Measurements from ENCODE around the gene STT3B. TPM values are rescaled to one million over a fixed set of nuclear protein-coding genes. Genes with fewer than 3 reads are reported as not detected.
A peak's percentile ranks its signal among the peaks of the same experiment; 100 is the strongest.

Gene STT3B
- total RNA-seq, 3 donors from 2014 or later = 97.2 to 113 (median 104) TPM

DNA sequence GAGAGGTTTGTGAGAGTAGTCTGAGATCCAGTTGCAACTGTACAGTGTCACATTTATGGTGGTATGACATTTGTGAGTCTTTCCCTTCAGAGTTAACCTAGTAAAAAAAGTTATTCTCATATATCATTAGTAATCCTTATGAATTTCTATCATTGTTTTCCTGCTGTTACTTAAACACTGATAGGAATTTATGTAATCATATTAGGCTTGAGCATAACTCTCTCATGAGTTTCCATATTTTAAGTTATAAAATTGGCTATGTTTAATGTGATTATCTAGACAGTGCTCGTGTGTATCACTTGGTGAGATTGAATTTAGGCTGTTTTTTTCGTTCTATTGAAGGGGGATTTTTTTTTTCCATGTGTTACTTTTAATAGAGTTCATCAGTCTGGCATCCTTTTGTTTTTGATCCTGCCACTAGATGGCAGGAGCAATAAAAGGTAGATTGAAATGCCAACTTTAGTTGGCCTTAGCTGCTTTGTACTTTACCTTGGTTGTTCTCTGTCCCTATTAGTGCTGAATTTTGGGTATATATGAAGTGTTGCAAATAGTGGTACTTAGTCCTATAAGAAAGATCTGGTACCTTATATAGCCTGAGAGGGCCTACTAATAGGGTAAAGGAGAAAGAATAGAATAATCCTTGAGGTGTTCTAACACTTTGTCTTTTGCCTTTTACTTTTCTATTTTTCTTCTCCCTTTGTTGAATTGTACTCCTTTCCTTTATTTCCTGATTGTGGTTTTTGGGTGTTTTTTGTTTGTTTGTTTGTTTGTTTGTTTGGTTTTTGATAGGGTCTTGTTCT is 17.9 kb downstream of the STT3B start:
- H3K4me3 Mint-ChIP-seq = no peak overlapping the region
- ATAC-seq (peak in 1 of 2 donors; percentile 68), DNase-seq (no peak)
- H3K9me3 Mint-ChIP-seq = no peaks in the 10 kb centered on the region
- H3K36me3 Mint-ChIP-seq (ENCODE audit: insufficient read depth) = peaks cover 4% of the 10 kb centered on the region
- no peaks in the 10 kb centered on the region for H3K27me3 Mint-ChIP-seq (ENCODE audit: low read depth)
- peaks cover 80% of the 10 kb centered on the region for H3K4me1 Mint-ChIP-seq (ENCODE audit: low read depth)

- ATAC-seq (no peak), DNase-seq (no peak)
- Mint-ChIP-seq H3K36me3 (ENCODE audit: insufficient read depth) (peaks cover 3% of the 10 kb centered on the region), H3K4me1 (ENCODE audit: low read depth) (peaks cover 79% of the 10 kb centered on the region), H3K4me3 (no peak overlapping the region), H3K27me3 (ENCODE audit: low read depth) (no peaks in the 10 kb centered on the region), H3K9me3 (peaks cover 1% of the 10 kb centered on the region)
These were observed 18.9 kb downstream of the STT3B start for GRCh38 chr3:31551646-31552045.

- Mint-ChIP-seq H3K36me3 (ENCODE audit: insufficient read depth) (peaks cover under 1% of the 10 kb centered on the region), H3K4me1 (ENCODE audit: low read depth) (peaks cover 80% of the 10 kb centered on the region), H3K4me3 (no peak overlapping the region), H3K27me3 (ENCODE audit: low read depth) (no peaks in the 10 kb centered on the region), H3K9me3 (peaks cover 6% of the 10 kb centered on the region)
- no peak for ATAC-seq
- no peak for DNase-seq
These were observed 19.4 kb downstream of the STT3B start for GRCh38 chr3:31552103-31552502.

- Mint-ChIP-seq H3K36me3 (ENCODE audit: insufficient read depth) (no peaks in the 10 kb centered on the region), H3K27me3 (ENCODE audit: low read depth) (no peaks in the 10 kb centered on the region), H3K4me1 (ENCODE audit: low read depth) (peaks cover 77% of the 10 kb centered on the region), H3K4me3 (no peak overlapping the region), H3K9me3 (peaks cover 12% of the 10 kb centered on the region)
- DNase-seq (no peak), ATAC-seq (no peak)
These were observed 20.5 kb downstream of the STT3B start for GRCh38 chr3:31553258-31553657.

DNA sequence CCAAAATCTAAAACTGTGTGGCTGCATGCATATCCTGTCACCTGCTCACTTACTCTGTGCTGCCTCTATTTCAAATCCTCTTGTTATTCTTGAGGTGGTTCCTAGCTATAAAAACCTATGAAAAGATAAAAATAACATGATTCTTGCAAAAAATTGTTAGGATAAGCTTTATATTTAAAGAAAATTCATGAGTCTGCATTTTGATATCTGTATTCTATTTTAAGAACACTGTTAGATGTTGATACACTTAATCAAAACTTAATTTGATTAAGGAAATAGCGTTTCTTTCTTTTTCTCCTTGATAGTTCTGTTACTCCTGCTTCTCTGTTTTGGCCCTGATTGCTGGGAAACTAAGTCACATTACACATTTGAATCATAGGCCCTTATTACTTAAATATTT is 22.5 kb downstream of the STT3B start:
- ATAC-seq (no peak), DNase-seq (no peak)
- Mint-ChIP-seq H3K4me1 (ENCODE audit: low read depth) (peaks cover 84% of the 10 kb centered on the region), H3K27me3 (ENCODE audit: low read depth) (no peaks in the 10 kb centered on the region), H3K36me3 (ENCODE audit: insufficient read depth) (peaks cover 6% of the 10 kb centered on the region), H3K9me3 (peaks cover 27% of the 10 kb centered on the region), H3K4me3 (no peak overlapping the region)

- no peaks in the 10 kb centered on the region for H3K27me3 Mint-ChIP-seq (ENCODE audit: low read depth)
- H3K4me1 Mint-ChIP-seq (ENCODE audit: low read depth) = peaks cover 85% of the 10 kb centered on the region
- ATAC-seq = peak; percentile 48 to 61
- no peak overlapping the region for H3K4me3 Mint-ChIP-seq
- DNase-seq = no peak
- peaks cover 6% of the 10 kb centered on the region for H3K36me3 Mint-ChIP-seq (ENCODE audit: insufficient read depth)
- H3K9me3 Mint-ChIP-seq = peaks cover 32% of the 10 kb centered on the region
These were observed 27.3 kb downstream of the STT3B start for GRCh38 chr3:31559872-31560534.

DNA sequence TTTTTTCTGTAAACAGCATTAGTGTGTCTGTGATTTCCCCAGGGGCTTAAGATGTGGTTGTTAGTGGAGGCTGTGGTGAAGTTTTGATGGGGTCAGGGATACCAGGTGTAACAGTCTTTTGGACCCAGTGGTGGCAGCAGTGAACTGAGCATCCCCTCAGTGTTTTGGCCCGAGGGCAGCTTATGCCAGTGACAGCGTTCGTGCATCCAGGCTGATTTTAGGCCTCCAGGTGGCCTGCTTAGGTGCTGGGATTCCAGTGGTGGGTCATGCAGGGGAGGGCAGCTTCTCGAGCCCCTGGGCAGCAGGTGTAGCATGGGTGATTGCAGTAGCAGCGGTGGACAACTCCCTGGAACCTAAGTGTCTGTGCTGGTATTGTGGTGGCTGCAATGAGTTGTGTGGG is 29.2 kb downstream of the STT3B start:
- H3K27me3 Mint-ChIP-seq (ENCODE audit: low read depth) = no peaks in the 10 kb centered on the region
- H3K4me1 Mint-ChIP-seq (ENCODE audit: low read depth) = peaks cover 85% of the 10 kb centered on the region
- ATAC-seq = peak in 1 of 2 donors; percentile 28
- H3K36me3 Mint-ChIP-seq (ENCODE audit: insufficient read depth) = peaks cover 6% of the 10 kb centered on the region
- no peak overlapping the region for H3K4me3 Mint-ChIP-seq
- no peak for DNase-seq
- H3K9me3 Mint-ChIP-seq = peaks cover 28% of the 10 kb centered on the region

GRCh38 chr3:31562525-31562924 is 29.8 kb downstream of the STT3B start:
- Mint-ChIP-seq H3K27me3 (ENCODE audit: low read depth) (no peaks in the 10 kb centered on the region), H3K36me3 (ENCODE audit: insufficient read depth) (peaks cover 6% of the 10 kb centered on the region), H3K4me1 (ENCODE audit: low read depth) (peaks cover 85% of the 10 kb centered on the region), H3K9me3 (peaks cover 23% of the 10 kb centered on the region), H3K4me3 (peak overlapping the region; percentile 45)
- ATAC-seq (peak; percentile 20 to 23), DNase-seq (no peak)

DNA sequence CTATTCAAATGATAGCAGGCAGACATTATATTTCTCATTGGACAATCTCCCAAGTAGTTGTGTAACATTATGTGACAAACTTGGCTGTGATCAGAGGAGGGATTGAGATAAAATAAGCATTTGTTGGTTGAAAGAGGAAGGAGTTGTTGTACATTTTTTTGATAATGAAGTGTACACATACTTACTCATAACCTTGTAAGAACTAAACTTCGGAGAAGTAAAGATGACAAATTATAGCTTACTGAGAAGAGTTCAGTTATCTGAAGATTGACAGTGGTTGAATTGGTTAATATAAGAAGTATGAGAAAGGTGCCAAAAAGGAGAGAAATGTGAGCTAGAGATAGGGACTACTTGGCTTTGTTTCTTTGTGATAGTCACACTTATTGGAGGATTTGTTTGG is 32.6 kb downstream of the STT3B start:
- H3K27me3 Mint-ChIP-seq (ENCODE audit: low read depth) = no peaks in the 10 kb centered on the region
- H3K9me3 Mint-ChIP-seq = peaks cover 4% of the 10 kb centered on the region
- H3K4me1 Mint-ChIP-seq (ENCODE audit: low read depth) = peaks cover 82% of the 10 kb centered on the region
- ATAC-seq (peak; percentile 55 to 57), DNase-seq (no peak)
- peaks cover 2% of the 10 kb centered on the region for H3K36me3 Mint-ChIP-seq (ENCODE audit: insufficient read depth)
- peak overlapping the region; percentile 2 for H3K4me3 Mint-ChIP-seq

DNA sequence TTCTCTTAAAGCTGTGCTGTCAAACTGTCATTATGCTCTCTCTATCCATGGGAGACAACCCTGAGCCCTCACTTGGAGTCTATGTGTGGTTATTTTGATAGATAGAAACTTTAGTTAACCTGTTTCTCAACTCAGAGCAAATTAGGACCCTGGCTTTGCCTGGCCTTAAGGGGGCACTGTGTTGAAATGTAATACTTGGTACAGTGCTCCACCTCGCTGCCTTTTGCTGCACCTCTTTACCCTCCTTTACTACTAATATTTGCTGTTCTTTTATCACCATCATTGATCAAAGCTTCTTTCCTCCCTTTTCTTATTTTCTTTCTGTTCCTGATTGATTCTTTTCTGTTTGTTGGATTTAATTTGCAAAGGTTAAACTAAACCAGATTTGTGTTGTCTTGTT is 34.3 kb downstream of the STT3B start:
- H3K9me3 Mint-ChIP-seq = no peaks in the 10 kb centered on the region
- peak in 1 of 2 donors; percentile 42 for ATAC-seq
- no peak for DNase-seq
- H3K27me3 Mint-ChIP-seq (ENCODE audit: low read depth) = no peaks in the 10 kb centered on the region
- H3K36me3 Mint-ChIP-seq (ENCODE audit: insufficient read depth) = peaks cover 2% of the 10 kb centered on the region
- peaks cover 84% of the 10 kb centered on the region for H3K4me1 Mint-ChIP-seq (ENCODE audit: low read depth)
- peak overlapping the region; percentile 2 for H3K4me3 Mint-ChIP-seq

- H3K4me1 Mint-ChIP-seq (ENCODE audit: low read depth) = peaks cover 69% of the 10 kb centered on the region
- ATAC-seq = no peak
- DNase-seq = no peak
- H3K36me3 Mint-ChIP-seq (ENCODE audit: insufficient read depth) = peaks cover 2% of the 10 kb centered on the region
- no peaks in the 10 kb centered on the region for H3K9me3 Mint-ChIP-seq
- H3K27me3 Mint-ChIP-seq (ENCODE audit: low read depth) = no peaks in the 10 kb centered on the region
- H3K4me3 Mint-ChIP-seq = no peak overlapping the region
These were observed 35.9 kb downstream of the STT3B start for GRCh38 chr3:31568649-31569048.

GRCh38 chr3:31571325-31571724 is 38.6 kb downstream of the STT3B start:
- peaks cover 2% of the 10 kb centered on the region for H3K36me3 Mint-ChIP-seq (ENCODE audit: insufficient read depth)
- H3K27me3 Mint-ChIP-seq (ENCODE audit: low read depth) = no peaks in the 10 kb centered on the region
- H3K4me3 Mint-ChIP-seq = no peak overlapping the region
- H3K4me1 Mint-ChIP-seq (ENCODE audit: low read depth) = peaks cover 47% of the 10 kb centered on the region
- H3K9me3 Mint-ChIP-seq = no peaks in the 10 kb centered on the region
- DNase-seq = no peak
- ATAC-seq = no peak

- ATAC-seq = no peak
- Mint-ChIP-seq H3K36me3 (ENCODE audit: insufficient read depth) (peaks cover 6% of the 10 kb centered on the region), H3K4me1 (ENCODE audit: low read depth) (peaks cover 47% of the 10 kb centered on the region), H3K9me3 (no peaks in the 10 kb centered on the region), H3K4me3 (no peak overlapping the region), H3K27me3 (ENCODE audit: low read depth) (no peaks in the 10 kb centered on the region)
- no peak for DNase-seq
These were observed 39.7 kb downstream of the STT3B start for GRCh38 chr3:31572236-31573004.

- DNase-seq = no peak
- peaks cover 50% of the 10 kb centered on the region for H3K4me1 Mint-ChIP-seq (ENCODE audit: low read depth)
- H3K4me3 Mint-ChIP-seq = no peak overlapping the region
- H3K27me3 Mint-ChIP-seq (ENCODE audit: low read depth) = no peaks in the 10 kb centered on the region
- ATAC-seq = no peak
- no peaks in the 10 kb centered on the region for H3K9me3 Mint-ChIP-seq
- peaks cover 7% of the 10 kb centered on the region for H3K36me3 Mint-ChIP-seq (ENCODE audit: insufficient read depth)
These were observed 40.5 kb downstream of the STT3B start for GRCh38 chr3:31573036-31573779.
